Colonic mucosa (tissue), 4 donors: ENCODE measurements around the gene PAWR. TPM values are rescaled to one million over a fixed set of nuclear protein-coding genes. Genes with fewer than 3 reads are reported as not detected.

Experiments
- DNase-seq: peaks from one replicate; pipeline ENCODE4 v3.0.0-alpha.2; 2020
- H3K27ac ChIP-seq: fragments of 200-600 bp; one replicate; pipeline ENCODE4 v1.8.0; 2021
- H3K27me3 ChIP-seq: fragments of 200-600 bp; one replicate; pipeline ENCODE4 v1.8.0; 2021
- H3K36me3 ChIP-seq: fragments of 200-600 bp; one replicate; pipeline ENCODE4 v1.8.0; 2021
- H3K4me1 ChIP-seq: fragments of 200-600 bp; one replicate; pipeline ENCODE4 v1.8.0; 2021; ENCODE audit warnings: mild to moderate bottlenecking
- H3K4me3 ChIP-seq: fragments of 200-600 bp; one replicate; pipeline ENCODE4 v1.8.0; 2021
- H3K9ac ChIP-seq, 2 donors: one replicate each; pipeline ENCODE4 v1.7.0; 2013; ENCODE audit warnings: control low read depth in 2 of 2, low read depth in 2 of 2, low read length in 2 of 2
- H3K9me3 ChIP-seq: fragments of 200-600 bp; one replicate; pipeline ENCODE4 v1.8.0; 2021
- intact Hi-C: fragments of 100-400 bp; cut with DNase I; formaldehyde crosslinking; loops from one replicate; pipeline ENCODE4 v1.14.1; 2022
- total RNA-seq, 2 donors: library from RNA; stranded (reverse); fragmentation: NEBNext Ultra II Directional in 1 of 2; extraction: Animal tissue kit (Norgen Biotek cat#: 25700) in 1 of 2; gene quantifications; one replicate each; pipeline ENCODE4 v1.2.1, GENCODE V29; 2021
- TF ChIP-seq, protein P1 (sequence below): fragments of 200-600 bp; IDR thresholded peaks from one replicate; pipeline ENCODE4 v1.8.0; 2022; ENCODE audit warnings: antibody characterized with exemption, mild to moderate bottlenecking
- donor health status: healthy.
- donor health status: DM: no; HTN: no; CAD: no.
- donor health status: DM: no; HTN: no; CAD: no.

Gene PAWR
- total RNA-seq, 2 donors from 2014 or later = 135 to 211 TPM

GRCh38 chr12:79601908-79602307 lies 88.9 kb downstream of the PAWR start:
- no peaks in the 10 kb centered on the region for H3K27me3 ChIP-seq
- no peak overlapping the region for H3K9ac ChIP-seq
- H3K4me1 ChIP-seq = no peaks in the 10 kb centered on the region
- no peak overlapping the region for H3K27ac ChIP-seq
- no peak overlapping the region for H3K4me3 ChIP-seq
- TF ChIP-seq, protein P1, sequence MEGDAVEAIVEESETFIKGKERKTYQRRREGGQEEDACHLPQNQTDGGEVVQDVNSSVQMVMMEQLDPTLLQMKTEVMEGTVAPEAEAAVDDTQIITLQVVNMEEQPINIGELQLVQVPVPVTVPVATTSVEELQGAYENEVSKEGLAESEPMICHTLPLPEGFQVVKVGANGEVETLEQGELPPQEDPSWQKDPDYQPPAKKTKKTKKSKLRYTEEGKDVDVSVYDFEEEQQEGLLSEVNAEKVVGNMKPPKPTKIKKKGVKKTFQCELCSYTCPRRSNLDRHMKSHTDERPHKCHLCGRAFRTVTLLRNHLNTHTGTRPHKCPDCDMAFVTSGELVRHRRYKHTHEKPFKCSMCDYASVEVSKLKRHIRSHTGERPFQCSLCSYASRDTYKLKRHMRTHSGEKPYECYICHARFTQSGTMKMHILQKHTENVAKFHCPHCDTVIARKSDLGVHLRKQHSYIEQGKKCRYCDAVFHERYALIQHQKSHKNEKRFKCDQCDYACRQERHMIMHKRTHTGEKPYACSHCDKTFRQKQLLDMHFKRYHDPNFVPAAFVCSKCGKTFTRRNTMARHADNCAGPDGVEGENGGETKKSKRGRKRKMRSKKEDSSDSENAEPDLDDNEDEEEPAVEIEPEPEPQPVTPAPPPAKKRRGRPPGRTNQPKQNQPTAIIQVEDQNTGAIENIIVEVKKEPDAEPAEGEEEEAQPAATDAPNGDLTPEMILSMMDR = no peak
- H3K36me3 ChIP-seq = no peaks in the 10 kb centered on the region
- H3K9me3 ChIP-seq = no peaks in the 10 kb centered on the region
- intact Hi-C loops = no loop called here
- no peak for DNase-seq

DNA sequence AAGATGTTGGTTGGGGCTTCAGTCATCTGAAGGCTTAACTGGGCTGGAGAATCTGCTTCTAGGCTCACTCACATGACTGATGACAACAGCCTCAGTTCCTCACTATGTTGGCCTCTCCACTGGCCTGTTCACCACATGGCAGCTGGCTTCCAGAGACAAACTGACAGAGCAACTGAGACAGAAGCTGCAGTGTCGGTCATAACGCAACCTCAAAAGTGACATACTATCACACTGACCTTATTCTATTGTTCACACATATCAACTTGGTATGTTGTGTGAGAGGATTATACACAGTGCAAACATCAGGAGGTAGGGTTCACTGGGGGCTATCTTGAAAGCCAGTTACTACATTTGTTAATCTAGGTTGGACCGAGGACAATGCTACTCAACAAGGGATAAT lies 92.9 kb downstream of the PAWR start:
- H3K27ac ChIP-seq = no peak overlapping the region
- H3K9me3 ChIP-seq = no peaks in the 10 kb centered on the region
- DNase-seq = no peak
- no peaks in the 10 kb centered on the region for H3K36me3 ChIP-seq
- TF ChIP-seq, protein P1 = no peak
- H3K4me1 ChIP-seq = no peaks in the 10 kb centered on the region
- H3K9ac ChIP-seq = no peak overlapping the region
- intact Hi-C loops = no loop called here
- H3K27me3 ChIP-seq = no peaks in the 10 kb centered on the region
- H3K4me3 ChIP-seq = no peak overlapping the region

- DNase-seq = no peak
- H3K9me3 ChIP-seq = no peaks in the 10 kb centered on the region
- H3K27me3 ChIP-seq = no peaks in the 10 kb centered on the region
- H3K36me3 ChIP-seq = no peaks in the 10 kb centered on the region
- no peaks in the 10 kb centered on the region for H3K4me1 ChIP-seq
- TF ChIP-seq, protein P1 = no peak
- intact Hi-C loops = no loop called here
- H3K4me3 ChIP-seq = no peak overlapping the region
- H3K27ac ChIP-seq = no peak overlapping the region
- no peak overlapping the region for H3K9ac ChIP-seq
Measured at GRCh38 chr12:79596719-79597350, 93.9 kb downstream of the PAWR start.

GRCh38 chr12:79595273-79595672 lies 95.5 kb downstream of the PAWR start:
- H3K9me3 ChIP-seq = no peaks in the 10 kb centered on the region
- no peak overlapping the region for H3K9ac ChIP-seq
- intact Hi-C loops = no loop called here
- DNase-seq = no peak
- no peaks in the 10 kb centered on the region for H3K36me3 ChIP-seq
- no peak overlapping the region for H3K27ac ChIP-seq
- TF ChIP-seq, protein P1 = no peak
- no peaks in the 10 kb centered on the region for H3K4me1 ChIP-seq
- no peaks in the 10 kb centered on the region for H3K27me3 ChIP-seq
- H3K4me3 ChIP-seq = no peak overlapping the region

- no peaks in the 10 kb centered on the region for H3K9me3 ChIP-seq
- no peak overlapping the region for H3K4me3 ChIP-seq
- no peaks in the 10 kb centered on the region for H3K36me3 ChIP-seq
- no peaks in the 10 kb centered on the region for H3K27me3 ChIP-seq
- intact Hi-C loops = no loop called here
- TF ChIP-seq, protein P1 = no peak
- H3K27ac ChIP-seq = no peak overlapping the region
- H3K4me1 ChIP-seq = no peaks in the 10 kb centered on the region
- DNase-seq = no peak
- no peak overlapping the region for H3K9ac ChIP-seq
Measured at GRCh38 chr12:79592865-79593264, 97.9 kb downstream of the PAWR start.
